22Rv1 (cell line): ENCODE measurements around the gene NPPB.

Experiments used
- ZFX ChIP-seq: fragments of 450-650 bp; IDR thresholded peaks from 2 replicates; pipeline ENCODE4 v1.6.1; 2017; ENCODE audit warnings: antibody characterized with exemption, borderline replicate concordance
- TF ChIP-seq, protein P1 (sequence below): fragments of 450-650 bp; IDR thresholded peaks from 2 replicates; pipeline ENCODE4 v1.5.1; 2017; ENCODE audit warnings: mild to moderate bottlenecking

DNA sequence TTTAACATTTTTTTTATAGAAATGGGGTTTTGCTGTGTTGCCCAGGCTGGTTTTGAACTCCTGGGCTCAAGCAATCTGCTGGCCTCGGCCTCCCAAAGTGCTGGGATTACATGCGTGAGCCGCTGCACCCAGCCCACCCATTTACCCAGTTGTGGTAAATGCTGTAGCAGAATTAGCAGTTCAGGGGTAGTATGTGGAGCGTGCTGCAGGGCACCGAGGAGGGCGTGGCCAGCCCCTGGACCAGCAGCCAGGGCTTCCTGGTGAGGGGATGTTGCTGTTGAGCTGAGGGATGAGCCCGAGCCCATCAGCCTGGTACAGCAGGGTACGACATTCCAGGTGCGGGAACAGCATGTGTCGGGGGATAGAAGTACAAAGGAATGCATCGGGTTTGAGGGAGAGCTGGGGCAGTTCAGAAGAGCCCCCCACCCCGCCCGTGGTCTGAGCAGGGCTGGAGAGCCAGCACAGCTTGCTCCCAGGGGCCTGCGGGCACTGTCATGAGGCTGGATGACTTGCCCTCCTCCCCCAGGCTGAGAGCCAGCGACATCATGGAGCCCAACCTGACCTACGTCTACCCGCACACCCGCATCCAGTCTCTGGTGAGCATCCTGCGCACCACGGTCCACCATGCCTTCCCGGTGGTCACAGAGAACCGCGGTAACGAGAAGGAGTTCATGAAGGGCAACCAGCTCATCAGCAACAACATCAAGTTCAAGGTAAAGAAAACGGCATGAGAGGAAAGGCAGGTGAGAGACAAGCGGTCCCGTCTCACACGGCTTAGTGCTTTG is 23.1 kb downstream of the NPPB start:
- TF ChIP-seq, protein P1, sequence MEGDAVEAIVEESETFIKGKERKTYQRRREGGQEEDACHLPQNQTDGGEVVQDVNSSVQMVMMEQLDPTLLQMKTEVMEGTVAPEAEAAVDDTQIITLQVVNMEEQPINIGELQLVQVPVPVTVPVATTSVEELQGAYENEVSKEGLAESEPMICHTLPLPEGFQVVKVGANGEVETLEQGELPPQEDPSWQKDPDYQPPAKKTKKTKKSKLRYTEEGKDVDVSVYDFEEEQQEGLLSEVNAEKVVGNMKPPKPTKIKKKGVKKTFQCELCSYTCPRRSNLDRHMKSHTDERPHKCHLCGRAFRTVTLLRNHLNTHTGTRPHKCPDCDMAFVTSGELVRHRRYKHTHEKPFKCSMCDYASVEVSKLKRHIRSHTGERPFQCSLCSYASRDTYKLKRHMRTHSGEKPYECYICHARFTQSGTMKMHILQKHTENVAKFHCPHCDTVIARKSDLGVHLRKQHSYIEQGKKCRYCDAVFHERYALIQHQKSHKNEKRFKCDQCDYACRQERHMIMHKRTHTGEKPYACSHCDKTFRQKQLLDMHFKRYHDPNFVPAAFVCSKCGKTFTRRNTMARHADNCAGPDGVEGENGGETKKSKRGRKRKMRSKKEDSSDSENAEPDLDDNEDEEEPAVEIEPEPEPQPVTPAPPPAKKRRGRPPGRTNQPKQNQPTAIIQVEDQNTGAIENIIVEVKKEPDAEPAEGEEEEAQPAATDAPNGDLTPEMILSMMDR = no peak
- TF ChIP-seq ZFX = no peak
